GM12801 (cell line): ENCODE results near the gene ZNF74.

Source experiments
- CTCF ChIP-seq: IDR thresholded peaks from one replicate; pipeline ENCODE4 v1.5.1; 2011; ENCODE audit warnings: control low read depth; ENCODE audit not compliant: insufficient read length; ENCODE audit errors: extremely low read depth

ZNF74 gene

DNA sequence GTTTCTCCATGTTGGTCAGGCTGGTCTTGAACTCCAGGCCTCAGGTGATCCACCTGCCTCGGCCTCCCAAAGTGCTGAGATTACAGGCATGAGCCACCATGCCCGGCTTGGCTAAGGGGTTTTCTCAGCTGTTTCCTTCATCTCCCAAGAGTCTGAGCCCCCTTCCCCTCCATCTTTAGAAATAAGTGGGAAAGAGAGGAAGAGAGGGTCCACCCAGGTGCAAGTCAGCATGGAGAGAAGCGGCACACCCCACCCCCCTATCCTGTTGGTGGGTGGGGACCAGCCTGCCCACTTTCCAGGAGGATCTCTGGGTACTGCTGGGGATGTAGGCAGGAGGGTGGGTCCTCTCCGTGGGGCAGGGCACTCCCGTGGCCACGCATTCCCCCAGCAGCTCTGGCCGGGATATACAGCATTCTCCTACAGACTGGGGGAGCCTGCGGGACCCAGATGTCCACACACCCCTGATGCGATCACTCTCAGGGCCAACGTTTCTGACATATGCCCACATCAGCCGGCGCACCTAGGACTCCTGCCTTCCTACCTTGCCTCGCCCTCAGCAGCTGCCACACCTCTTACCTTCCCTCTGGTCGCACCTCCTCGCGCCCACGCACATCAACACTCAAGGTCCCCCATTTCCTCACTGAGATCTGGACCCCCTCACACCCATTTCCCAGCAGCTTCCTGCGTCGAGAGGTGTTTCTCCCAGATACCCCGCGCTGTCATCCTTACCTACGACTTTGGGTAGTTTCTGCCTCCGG is 34.7 kb downstream of the ZNF74 start:
- TF ChIP-seq CTCF = no peak

GRCh38 chr22:20429254-20430100 is 35.5 kb downstream of the ZNF74 start:
- no peak for TF ChIP-seq CTCF

DNA sequence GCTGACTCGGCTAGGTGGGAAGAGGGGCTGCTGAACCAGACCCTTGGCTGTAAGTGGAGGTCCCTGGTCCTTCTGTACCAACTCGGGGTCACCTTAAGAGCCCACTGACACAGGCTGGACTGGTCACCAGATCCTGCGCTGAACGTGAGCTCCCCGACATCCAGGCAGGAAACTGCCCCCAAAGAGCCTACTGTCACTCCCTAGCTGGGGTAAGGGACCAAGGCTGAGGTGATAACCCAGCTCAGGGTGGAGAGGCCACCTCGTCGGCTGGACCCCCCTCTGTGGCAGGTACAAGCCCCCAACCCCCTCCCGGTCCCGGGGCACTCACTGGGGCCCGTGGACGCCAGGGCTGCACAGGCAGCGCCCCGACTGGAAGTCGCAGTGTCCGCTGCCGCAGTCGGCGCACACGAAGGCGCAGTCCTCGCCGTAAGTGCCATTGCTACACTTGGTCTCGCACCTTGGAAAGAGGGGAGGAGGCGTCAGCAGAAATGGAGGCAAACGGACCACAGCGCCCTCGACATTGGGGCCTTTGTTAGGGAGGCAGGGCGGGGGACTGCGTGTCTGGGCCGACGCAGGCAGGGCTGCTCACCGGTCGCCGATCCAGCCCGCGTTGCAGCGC is 36.3 kb downstream of the ZNF74 start:
- TF ChIP-seq CTCF = no peak

- no peak for TF ChIP-seq CTCF
These were observed 37.0 kb downstream of the ZNF74 start for GRCh38 chr22:20430720-20431510.

- no peak for TF ChIP-seq CTCF
These were observed 37.7 kb downstream of the ZNF74 start for GRCh38 chr22:20431511-20432192.

DNA sequence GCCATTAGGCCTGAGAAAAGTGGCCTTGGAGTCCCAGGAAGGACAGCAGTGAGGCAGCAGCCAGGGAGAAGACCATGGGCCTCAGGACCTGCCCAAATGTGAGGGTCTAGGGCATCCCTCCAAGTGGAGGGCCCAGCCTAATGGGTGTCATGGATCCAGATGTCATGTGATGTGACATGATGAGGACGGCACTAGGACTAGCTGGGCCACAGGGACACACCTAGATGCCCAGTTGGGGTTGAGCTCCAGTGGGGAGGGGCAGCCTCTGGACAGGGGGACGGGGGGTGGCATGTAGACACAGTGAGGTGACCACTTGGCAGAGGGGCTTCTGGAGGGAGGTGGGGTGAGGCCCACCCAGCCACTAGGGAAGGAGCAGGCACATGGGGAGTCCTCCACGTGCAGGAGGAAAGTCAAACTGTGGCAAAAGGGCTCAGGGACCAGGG is 38.3 kb downstream of the ZNF74 start:
- TF ChIP-seq CTCF = no peak
